Upper lobe of left lung (tissue), 6 donors: Measurements from ENCODE around the gene RCSD1. TPM values are rescaled to one million over a fixed set of nuclear protein-coding genes. Genes with fewer than 3 reads are reported as not detected.

Source experiments
- ATAC-seq, 2 donors: fragments of 200-7000 bp; cut with Tn5 transposase; one replicate each; pipeline ENCODE4 v1.9.1; 2022; ENCODE audit warnings: mild to moderate bottlenecking in 2 of 2, moderate library complexity in 2 of 2; ENCODE audit not compliant: low FRiP score in 2 of 2
- DNase-seq, 2 donors: peaks; one replicate each; pipeline ENCODE4 v3.0.0-alpha.2; 2019 to 2020
- H3K27ac ChIP-seq, 4 donors: fragments of 200-600 bp; sonication (generic); one replicate each; pipeline ENCODE4 v1.5.1; 2016 to 2019
- H3K27me3 ChIP-seq, 4 donors: fragments of 200-600 bp; sonication (generic); one replicate each; pipeline ENCODE4 v1.5.1; 2017 to 2019
- H3K36me3 ChIP-seq, 4 donors: fragments of 200-600 bp; sonication (generic); one replicate each; pipeline ENCODE4 v1.5.1; 2016 to 2019
- H3K4me1 ChIP-seq, 4 donors: fragments of 200-600 bp; sonication (generic); one replicate each; pipeline ENCODE4 v1.5.1; 2018 to 2019
- H3K4me3 ChIP-seq, 4 donors: fragments of 200-600 bp; sonication (generic); one replicate each; pipeline ENCODE4 v1.5.1; 2017 to 2019; ENCODE audit warnings: mild to moderate bottlenecking in 2 of 4, moderate library complexity in 1 of 4
- H3K9me3 ChIP-seq, 4 donors: fragments of 200-600 bp; sonication (generic); one replicate each; pipeline ENCODE4 v1.5.1; 2018 to 2019
- CTCF ChIP-seq, 6 experiments: fragments of 450-650 bp in 4 of 6; fragments of 200-600 bp in 2 of 6; sonication (generic) in 2 of 6; IDR thresholded peaks; one replicate each; pipeline ENCODE4 v1.5.1; 2016 to 2019; ENCODE audit warnings: antibody characterized with exemption in 6 of 6
- EP300 ChIP-seq, 4 donors: sonication (generic); formaldehyde crosslinking; IDR thresholded peaks; one replicate each; pipeline ENCODE4 v1.5.1; 2017; ENCODE audit warnings: antibody characterized with exemption in 4 of 4, control low read depth in 2 of 4
- POLR2A ChIP-seq, 4 donors: fragments of 450-650 bp; IDR thresholded peaks; one replicate each; pipeline ENCODE4 v1.5.1; 2016 to 2017; ENCODE audit warnings: antibody characterized with exemption in 4 of 4, mild to moderate bottlenecking in 2 of 4
- POLR2AphosphoS5 ChIP-seq, 2 donors: sonication (generic); formaldehyde crosslinking; IDR thresholded peaks; one replicate each; pipeline ENCODE4 v1.5.1; 2017; ENCODE audit warnings: antibody characterized with exemption in 2 of 2
- WGBS, 2 donors: methylation state at CpG; one replicate each; pipeline ENCODE4 v1.1.5; 2017 to 2018; 5-methylcytosine and 5-hydroxymethylcytosine counted together
- total RNA-seq, 6 donors: library from RNA; depleted of rRNA in 4 of 6; stranded (reverse); fragments of >200 nt in 4 of 6; gene quantifications; one replicate each; pipeline versions ENCODE4 v1.1.0 to v1.2.1, GENCODE V29; 2016 to 2021
- donor health status: DM: no; HTN: no; CAD: no; lungs with moderate emphysema.
- donor health status: DM: no; HTN: yes; CAD: no; lungs with severe emphysema.

The RCSD1 gene
- total RNA-seq, 6 donors from 2014 or later, result 10.7 to 27.2 (median 18.1) TPM

GRCh38 chr1:167631936-167632614 is 2.0 kb downstream of the RCSD1 start:
- H3K27me3 ChIP-seq, result no peaks in the 10 kb centered on the region
- ATAC-seq (peak in 1 of 2 donors; percentile 58), DNase-seq (no peak)
- H3K36me3 ChIP-seq, result no peaks in the 10 kb centered on the region
- peak overlapping the region; percentile 85 to 97 (median 93) for H3K27ac ChIP-seq
- 57 to 63% methylated on average over 2 to 4 of the region's 4 CpGs for WGBS, 2 donors
- TF ChIP-seq POLR2A (IDR thresholded peaks at IDR 0.05) (no peak), POLR2AphosphoS5 (IDR thresholded peaks at IDR 0.05) (no peak), EP300 (IDR thresholded peaks at IDR 0.05) (no peak), CTCF (IDR thresholded peaks at IDR 0.05) (no peak)
- no peaks in the 10 kb centered on the region for H3K9me3 ChIP-seq
- H3K4me1 ChIP-seq, result peaks cover 40 to 48% (median 45%) of the 10 kb centered on the region in 4 donors
- peak overlapping the region in 3 of 4 donors; percentile 51 to 69 (median 61) for H3K4me3 ChIP-seq

GRCh38 chr1:167633258-167633944 is 3.4 kb downstream of the RCSD1 start:
- Histone ChIP-seq H3K4me1 (peaks cover 33 to 46% (median 40%) of the 10 kb centered on the region in 4 donors), H3K36me3 (no peaks in the 10 kb centered on the region), H3K27ac (peak overlapping the region in 1 of 4 donors; percentile 93), H3K27me3 (no peaks in the 10 kb centered on the region), H3K4me3 (no peak overlapping the region), H3K9me3 (no peaks in the 10 kb centered on the region)
- no peak for ATAC-seq
- WGBS, 2 donors, result 84 to 87% methylated on average over 3 of the region's 3 CpGs
- TF ChIP-seq EP300 (IDR thresholded peaks at IDR 0.05) (no peak), POLR2AphosphoS5 (IDR thresholded peaks at IDR 0.05) (no peak), CTCF (IDR thresholded peaks at IDR 0.05) (no peak), POLR2A (IDR thresholded peaks at IDR 0.05) (no peak)
- no peak for DNase-seq

GRCh38 chr1:167634435-167634834 is 4.4 kb downstream of the RCSD1 start:
- H3K36me3 ChIP-seq, result no peaks in the 10 kb centered on the region
- no peaks in the 10 kb centered on the region for H3K9me3 ChIP-seq
- H3K4me3 ChIP-seq, result no peak overlapping the region
- peaks cover 22 to 37% (median 31%) of the 10 kb centered on the region in 4 donors for H3K4me1 ChIP-seq
- peak overlapping the region in 1 of 4 donors; percentile 93 for H3K27ac ChIP-seq
- H3K27me3 ChIP-seq, result no peaks in the 10 kb centered on the region
- TF ChIP-seq POLR2AphosphoS5 (IDR thresholded peaks at IDR 0.05) (no peak), EP300 (IDR thresholded peaks at IDR 0.05) (no peak), POLR2A (IDR thresholded peaks at IDR 0.05) (no peak), CTCF (IDR thresholded peaks at IDR 0.05) (no peak)
- ATAC-seq, result no peak
- no peak for DNase-seq
- 85 to 90% methylated on average over 2 of the region's 2 CpGs for WGBS, 2 donors

- 72 to 79% methylated on average over 13 to 19 of the region's 19 CpGs for WGBS, 2 donors
- no peaks in the 10 kb centered on the region for H3K36me3 ChIP-seq
- H3K27ac ChIP-seq, result no peak overlapping the region
- DNase-seq (peak in 1 of 2 donors; percentile 71), ATAC-seq (peak in 1 of 2 donors; percentile 38)
- H3K27me3 ChIP-seq, result no peaks in the 10 kb centered on the region
- H3K4me1 ChIP-seq, result peaks cover 19 to 35% (median 27%) of the 10 kb centered on the region in 4 donors
- H3K9me3 ChIP-seq, result no peaks in the 10 kb centered on the region
- no peak for TF ChIP-seq POLR2A (IDR thresholded peaks at IDR 0.05)
- TF ChIP-seq POLR2AphosphoS5 (IDR thresholded peaks at IDR 0.05), result no peak
- no peak for TF ChIP-seq CTCF (IDR thresholded peaks at IDR 0.05)
- no peak for TF ChIP-seq EP300 (IDR thresholded peaks at IDR 0.05)
- no peak overlapping the region for H3K4me3 ChIP-seq
Measured at GRCh38 chr1:167635156-167635648, 5.2 kb downstream of the RCSD1 start.
